SIG-M5 (cell line): ENCODE measurements around the gene FOXF2.

ENCODE experiments used
- DNase-seq: peaks from one replicate; lab custom pipeline; 2025; lab: John Stamatoyannopoulos, UW

The FOXF2 gene

DNA sequence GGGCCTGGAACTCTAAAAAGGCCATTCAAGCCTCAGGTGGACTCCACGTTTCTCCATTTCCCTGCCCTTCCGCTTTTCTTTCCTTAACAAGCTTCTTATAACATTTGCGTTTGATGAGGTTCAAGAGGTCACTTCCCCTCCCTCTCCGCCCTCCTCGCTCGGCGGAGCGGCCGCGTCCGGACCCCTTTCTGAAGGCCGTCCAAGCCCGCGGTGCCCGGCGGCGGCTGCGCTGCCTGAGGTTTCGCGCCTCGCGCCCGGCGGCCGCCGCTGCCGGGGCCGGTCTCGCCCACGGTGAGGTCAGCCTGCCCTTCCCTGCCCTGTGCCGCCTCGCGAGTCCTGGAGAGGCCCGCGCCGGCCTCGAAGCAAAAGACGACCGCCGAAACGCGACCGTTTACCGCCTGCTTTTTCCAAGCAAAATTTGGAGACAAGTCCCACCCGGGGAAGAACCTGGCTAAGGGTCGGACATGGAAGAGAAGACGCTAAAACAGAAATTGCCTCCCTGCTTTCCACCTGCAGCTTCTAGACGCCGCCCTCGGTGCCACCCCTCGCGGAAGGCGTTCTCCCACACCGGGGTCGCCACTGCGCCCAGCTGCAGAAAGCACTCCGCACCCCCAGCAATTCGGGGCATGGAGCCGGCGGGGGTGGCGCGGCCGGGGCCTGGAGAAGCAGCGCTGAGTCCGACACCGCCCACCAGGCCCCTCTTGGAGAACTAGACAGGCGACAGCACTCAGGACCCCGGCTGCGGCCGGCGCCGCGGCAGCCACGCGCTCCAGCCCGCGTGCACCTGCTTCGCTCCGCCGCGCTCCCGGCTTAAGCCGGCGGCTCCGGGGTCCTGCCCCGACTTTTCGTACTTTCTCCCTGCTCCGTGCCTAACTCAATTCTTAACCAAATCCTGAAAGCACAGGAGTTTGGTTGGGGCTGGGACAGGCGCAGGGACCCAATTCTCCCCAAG is 11.0 kb upstream of the FOXF2 start:
- no peak for DNase-seq

DNA sequence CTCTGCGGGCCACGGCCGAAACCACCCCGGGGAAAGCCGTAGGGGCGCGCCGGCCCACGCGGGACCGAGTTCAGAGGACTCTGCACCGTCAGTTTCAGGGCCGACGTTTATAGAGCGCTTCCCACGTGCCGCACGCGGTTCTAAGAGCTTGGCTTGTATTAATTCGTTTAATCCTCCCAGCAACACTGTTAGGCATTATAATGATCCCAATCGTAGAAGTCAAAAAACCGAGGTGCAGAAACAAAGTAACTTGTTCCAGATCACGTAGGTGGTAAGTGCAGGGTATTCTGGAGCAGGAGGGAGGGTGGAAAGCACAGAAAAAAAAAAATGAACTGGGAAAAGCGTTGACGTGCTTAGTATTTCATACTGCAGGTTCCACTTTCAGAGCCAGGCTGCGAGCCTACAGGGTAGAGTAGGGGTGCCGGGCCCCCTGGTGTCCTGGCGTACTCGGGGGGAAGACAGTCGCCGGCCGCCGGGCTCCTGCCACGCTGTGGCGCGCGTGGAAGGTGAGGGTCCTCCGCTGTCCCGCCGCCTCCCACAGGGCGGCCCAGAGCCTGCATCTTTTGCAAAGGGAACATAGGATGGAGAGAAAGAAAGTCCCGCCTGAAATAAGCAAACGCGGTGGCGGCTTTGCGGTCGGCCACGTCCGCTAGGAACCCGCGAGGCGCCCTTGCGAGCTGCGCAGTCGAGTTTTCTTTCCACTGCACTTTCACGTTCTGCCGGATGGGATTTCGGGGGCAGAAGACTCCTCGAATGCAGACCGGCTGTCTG is 10.2 kb upstream of the FOXF2 start:
- DNase-seq, result no peak

DNA sequence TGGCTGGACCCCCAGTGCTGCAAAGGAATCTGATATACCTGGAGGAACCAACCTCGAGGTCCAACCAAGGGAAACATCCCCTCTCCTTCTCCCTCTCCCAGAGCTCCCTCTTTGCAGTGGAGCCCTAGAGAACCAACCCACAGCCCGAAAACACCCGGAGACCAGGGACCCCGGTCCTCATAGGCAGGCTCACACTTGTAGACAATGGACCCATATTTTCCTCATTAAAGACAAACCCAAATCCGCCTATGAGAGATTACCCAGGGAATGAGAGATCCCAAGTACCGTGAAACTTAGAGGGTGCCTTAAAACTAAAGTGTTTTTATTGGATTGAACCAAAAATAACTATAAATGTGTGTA is 9.6 kb upstream of the FOXF2 start:
- DNase-seq, result no peak

DNA sequence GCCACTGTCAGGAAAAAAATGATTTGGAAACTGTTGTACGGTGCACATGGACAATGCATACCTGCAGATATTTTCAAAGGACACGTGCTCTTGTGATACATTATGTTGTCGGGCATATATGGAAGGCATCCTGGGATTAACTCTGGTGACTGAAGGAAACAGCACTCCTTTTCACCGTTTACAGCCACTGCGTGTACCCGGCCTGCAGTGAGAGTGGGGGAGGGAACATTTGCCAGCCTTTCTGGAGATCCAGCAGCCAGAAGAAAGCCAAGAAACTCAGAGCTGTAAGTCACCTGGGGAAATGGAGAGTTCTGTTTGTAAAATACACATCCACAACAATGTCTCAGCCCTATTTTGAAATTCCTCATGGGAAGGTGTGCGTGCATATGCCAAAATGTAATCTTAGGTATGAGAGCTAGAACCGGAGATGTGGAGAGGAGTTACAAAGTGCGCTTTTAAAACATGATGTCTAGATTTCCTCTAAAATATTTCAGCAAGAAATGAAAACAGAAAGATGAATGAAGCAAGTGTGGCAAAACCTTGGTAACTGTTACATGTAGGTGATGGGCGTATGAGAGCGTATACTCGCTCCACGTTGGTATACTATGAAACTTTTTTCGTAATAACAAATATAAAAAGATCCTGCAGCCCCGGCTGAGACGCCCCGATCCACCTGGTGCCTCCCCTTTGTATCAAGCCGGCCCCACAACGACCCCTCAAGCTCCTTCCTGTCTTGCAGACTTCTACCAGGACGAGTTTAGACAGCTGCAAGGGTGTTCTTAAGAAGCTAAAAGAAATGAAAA is 8.6 kb upstream of the FOXF2 start:
- no peak for DNase-seq

DNA sequence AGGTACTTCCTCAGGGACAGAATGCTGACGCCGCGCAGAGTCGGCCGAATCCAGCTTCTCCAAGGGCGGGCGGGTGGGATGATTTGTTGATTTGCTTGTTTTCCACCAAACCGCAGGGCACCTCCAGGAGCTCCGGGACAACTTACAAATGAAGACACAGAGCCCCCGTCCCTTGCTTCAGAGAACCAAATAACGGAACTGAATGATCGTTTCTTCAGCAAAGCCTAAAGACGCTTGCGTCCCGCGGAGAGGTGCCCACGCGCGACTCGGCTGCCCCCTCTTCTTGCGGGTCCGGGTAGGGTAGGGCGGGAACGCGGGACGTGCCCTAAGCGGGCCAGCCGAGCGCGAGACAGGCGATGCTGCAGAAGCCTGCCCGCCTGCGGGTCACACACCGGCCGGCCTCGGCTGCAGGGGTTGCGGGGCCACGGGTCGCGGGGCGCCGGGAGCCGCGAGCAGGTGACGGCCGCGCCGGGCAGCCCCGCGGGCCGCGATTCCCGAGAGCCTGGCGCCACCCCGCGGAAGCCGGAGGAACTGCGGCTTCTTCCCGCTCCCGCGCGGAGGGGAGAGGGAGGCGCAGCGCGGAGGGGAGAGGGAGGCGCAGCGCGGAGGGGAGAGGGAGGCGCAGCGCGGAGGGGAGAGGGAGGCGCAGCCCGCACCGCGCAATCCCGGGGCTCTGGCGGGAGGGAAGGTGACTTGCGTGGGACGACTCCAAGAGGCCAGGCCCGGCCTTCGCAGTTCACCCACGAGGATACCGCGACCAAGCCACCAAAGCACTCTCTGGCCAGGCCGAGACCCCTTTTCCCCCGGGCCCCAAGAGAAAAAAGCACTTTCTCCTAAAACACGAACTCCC is 7.7 kb upstream of the FOXF2 start:
- DNase-seq, result no peak

DNA sequence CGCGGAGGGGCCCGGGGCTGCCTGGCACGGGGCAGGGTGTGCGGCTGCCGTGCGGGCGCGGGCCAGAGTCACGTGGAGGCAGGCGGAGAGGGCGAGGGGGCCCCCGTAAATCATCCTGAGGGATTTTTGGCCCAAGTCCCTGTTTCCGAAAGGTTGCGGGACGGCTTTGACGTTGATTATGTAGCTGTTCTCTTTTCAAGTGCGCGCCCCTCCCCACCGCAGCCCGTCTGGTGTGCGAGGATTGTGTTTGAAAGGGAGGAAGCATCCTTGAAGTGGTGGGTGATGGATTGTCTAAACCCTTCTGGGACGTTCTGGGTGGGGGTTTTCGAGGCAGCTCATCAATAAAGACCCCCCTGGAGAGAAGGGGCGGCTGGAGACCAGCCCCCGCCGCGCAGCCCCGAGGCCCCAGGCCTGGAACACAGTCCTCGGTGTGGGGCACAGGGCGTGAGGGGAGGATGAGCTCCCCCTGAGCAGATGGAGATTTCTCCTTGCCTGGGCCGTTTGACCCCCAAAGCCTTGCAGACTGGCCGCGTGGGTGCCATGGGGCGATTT is 7.0 kb upstream of the FOXF2 start:
- DNase-seq, result no peak

DNA sequence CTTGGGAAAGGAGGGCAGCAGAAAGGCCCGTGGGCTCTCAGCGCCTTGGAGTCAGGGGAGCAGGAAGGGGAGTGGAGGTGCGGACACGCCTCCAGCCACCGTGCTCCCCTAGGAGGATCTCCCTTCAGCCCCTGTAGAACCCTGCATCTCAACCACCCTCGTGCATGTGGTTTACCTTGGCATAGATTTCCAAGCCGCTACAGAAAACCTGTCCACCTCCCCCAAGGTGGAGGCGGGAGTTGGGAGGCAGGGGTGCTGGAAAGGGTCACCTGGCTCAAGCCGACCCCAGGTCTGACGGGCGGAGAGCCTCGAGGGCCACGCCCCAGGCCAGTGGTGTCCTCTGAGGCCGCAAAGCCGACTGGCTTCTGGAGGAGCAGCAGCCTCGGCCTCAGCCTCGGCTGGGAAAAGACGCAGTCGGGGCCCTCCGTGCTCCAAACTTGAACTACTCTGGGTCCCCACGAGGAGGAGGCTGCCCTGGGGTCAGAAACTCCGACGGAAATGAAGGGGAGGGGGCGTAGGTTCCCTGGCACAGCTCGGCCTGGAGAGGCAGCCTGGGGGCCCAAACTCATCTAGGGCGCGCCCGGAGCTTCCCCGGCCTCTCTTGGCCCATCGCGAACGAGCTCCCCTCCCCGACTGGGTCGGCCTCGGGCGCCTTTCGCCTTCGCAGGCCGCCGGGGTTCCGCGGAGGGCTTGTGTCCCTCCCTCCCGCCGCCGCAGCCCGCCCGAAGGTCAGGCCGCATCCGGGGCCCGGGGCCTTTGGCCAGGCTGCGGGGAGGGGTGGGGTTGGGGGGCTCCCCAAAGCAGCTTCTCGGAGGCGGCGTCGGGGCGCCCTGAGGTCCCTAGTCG is 6.3 kb upstream of the FOXF2 start:
- DNase-seq, result no peak

DNA sequence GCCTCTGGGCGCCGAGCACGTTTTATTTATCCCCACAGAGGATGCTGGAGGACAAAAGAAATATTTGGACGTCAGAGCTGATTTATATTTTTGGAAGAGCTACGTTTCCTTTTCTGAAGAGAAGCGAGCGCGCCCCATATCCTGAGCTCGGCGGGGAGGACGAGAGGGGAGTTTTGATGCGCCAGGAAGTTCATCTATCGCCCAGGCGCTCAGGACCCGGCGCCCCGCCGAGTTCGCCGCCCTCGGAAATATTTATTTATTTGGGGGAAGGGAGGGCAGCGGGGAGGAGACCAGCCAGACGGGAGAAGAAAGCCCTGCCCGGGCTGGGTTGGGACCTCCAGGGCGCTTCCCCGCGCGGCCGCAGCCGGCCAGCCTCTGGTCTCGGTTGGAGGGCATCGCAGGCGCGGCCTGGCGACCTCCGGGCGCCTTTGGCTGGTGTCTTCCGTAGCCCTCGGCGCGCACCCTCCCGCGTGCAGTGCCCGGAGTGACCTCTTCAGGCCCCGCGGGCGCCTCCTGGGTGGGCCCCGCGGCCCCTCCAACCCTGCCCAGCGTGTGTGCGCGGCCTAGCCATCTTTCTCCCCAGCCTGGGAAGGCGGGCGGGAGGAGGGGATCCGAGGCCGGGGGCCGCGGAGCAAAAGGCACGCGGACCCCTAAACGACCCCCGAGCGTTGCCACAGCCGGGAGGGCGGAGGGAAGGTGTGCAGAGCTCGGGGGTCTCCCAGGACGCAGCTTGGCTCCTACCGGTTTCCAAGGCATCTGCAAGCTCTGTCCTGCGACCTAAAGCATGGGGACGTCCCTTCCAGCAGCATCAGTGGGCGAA is 5.4 kb upstream of the FOXF2 start:
- DNase-seq, result no peak

DNA sequence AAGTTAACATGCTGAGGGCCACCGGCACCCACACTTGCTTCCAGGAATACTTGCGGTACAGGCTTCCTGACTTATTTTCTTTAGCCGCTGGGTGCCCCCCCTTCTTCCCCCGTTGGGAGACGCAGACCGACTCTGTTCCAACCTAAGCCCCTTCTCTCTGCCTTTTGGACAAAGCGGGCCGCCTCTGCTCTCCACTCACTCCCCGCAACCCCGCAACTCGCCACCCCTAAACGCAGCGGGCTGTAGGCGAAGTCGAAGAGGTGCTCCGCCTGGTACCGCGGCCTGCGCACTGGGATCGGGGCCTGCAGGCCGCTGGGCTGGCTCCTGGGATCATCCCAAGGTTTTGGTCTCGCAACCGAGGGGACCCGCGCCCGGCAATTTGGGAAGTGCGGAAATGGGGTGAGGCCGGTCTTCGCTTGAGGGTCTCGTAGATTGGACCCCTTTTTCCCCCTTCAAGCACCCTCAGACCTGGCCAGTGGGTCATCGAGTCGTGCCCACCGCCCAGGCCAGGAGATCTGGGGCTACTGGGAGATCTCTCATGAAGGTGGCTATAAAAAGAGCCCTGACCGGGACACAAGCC is 4.7 kb upstream of the FOXF2 start:
- DNase-seq, result no peak

DNA sequence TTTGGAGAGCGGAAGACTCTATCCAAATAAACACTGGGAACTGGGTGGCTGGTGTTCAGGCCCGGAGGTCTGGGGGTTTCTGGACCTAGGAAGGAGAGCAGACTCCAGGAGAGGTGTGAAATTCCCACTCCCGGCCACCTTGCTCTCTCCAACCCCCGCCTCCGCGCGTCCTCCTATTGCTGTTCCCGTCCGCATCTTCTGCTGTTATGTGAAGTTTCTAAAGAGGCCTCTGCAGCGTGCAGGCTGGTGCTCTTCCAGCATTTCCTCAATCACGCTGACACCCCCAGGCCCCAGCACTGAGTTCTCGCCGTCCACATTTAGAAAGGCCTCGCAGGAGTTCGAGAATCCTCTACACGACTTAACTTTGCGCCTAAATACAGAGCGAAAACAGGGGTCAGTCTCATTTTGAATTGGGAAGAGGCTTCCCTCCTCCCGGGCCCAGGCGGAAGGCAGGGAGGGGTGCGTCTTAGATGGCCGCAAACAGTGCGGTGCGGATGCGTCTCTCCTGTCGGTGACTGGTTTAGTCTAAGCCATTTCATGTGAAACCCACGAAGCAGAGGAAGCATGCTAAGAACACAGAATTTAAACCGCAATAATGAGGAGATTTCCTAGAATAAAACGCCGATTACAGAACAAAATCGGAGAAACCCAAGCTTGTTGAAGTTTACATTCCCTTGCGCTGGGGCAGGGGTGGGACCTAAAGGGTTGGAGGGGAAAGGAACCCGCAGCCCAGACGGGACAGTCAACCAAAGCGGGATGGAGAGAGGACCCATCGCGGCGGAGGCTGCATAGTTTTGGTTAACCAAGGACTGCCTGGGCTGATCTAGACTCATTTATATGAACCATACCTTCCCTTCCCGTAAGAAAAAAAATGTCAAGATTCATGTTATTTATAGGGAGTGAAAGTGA is 4.0 kb upstream of the FOXF2 start:
- DNase-seq, result no peak

DNA sequence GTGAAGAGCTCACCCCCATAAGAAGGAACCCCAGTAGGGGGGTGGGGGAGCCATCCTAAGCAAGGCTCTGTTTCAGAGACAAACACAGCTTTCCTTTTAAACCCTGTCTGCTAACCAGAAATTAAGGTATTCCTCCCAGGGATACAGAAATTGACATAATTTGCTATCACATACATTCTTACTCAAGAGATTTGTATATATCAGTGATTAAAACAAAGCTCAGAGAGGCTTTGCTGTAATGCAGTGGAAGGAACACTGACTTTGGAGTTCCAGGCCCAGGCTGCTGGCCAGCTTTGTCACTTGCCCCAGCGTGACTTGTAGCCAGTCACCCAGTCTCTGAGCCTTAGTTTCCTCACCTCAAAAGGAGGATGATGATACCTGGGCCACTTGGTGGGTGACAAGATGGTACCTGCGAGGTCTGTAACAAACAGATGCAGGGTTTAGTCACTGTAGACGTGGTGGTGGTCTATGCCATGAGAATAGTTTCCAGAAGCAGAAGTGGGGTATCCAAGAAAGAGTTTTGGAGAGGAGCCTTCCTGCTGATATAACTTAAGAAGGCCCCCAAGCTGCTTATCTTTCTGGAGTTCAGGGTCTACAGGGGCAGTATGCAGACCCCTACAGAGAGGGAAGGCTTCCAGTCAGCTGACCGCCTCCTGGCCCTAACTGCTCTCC is 3.2 kb upstream of the FOXF2 start:
- no peak for DNase-seq

DNA sequence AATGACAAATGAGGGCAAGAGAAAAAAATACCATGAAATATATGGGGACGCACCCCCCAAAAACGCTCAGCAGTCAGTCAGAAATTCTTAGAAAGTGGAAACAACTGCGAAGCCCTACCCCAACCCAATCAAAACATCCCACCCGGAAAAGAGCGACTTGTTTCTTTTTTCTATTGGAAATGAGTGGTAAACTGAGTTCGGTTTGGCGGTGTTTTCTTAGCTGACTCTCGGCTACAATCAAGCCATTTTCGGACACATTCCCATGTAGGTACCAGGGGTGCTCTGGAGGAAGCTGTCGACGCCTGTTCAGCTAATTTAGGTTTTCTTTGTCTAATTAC is 1.9 kb upstream of the FOXF2 start:
- no peak for DNase-seq

DNA sequence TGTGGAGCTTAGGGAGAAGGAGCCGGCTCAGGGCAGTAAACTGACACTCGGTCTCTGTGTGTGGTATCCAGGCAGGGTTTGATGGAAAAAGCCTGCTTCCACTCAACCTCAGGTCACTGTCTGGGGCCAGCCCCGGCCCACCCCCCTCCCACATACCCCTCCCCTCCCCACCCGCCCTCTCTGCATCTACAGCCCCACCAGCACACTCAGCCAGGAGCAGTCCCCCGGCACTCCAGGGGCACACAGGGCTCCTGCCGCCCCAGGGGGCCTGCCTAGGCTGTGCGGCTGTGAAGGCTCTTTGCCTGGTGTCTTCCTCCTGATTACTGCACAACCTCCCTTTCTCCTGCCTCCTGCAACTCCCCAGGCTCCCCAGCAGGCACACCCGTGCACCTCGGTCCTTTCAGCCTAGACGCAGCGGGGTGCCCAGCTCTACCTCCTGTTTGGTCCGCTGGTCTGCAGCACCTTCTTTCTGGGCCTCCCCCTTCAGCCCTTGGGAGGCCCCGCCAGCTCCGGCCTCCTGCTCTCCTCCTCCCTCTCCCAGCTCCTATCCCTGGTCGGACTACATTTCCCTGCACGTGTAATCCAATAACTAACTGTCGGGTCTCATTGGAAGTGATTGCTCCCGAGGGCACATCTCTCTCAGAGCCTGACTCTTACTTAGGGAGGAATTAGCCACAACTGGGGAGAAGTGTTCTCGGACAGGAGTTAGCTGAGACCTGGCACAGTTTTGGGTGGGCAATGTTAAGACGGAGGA is 1.3 kb upstream of the FOXF2 start:
- DNase-seq, result no peak

DNA sequence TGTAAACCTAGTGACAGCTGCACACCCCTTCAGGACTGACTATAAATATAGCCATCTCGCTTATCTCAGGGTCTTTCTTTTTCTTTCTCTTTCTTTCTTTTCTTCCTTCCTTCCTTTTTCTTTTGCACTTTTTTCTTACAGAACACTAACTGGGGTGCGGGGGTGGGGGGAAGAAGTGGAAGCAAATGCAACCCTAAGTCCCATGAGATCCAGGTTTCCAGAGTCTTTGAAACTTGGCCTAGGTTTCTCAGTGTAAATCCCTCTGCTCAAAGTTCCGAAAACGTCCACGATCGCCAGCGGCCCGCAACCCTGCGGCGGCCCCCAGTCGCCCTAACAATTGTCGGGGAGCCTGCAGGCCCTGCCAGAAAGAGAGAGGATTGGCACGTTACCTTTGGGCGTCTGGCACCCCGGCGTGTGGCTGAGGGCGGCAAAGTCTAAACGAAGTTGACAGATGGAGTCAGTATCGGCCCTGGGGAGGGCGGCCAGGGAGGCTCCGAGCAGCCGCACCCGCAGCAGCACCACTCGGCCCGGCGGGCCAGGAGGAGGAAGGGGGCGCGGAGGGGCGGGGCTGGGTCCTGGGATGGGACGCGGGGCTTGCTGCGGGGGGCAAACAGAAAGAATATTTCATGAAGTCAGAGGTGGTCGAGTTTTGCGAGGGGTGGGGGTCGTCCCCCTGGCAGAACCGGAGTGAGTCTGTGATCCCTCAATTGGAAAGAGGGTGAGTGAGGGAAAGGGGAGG is 577 bp upstream of the FOXF2 start:
- DNase-seq, result no peak

DNA sequence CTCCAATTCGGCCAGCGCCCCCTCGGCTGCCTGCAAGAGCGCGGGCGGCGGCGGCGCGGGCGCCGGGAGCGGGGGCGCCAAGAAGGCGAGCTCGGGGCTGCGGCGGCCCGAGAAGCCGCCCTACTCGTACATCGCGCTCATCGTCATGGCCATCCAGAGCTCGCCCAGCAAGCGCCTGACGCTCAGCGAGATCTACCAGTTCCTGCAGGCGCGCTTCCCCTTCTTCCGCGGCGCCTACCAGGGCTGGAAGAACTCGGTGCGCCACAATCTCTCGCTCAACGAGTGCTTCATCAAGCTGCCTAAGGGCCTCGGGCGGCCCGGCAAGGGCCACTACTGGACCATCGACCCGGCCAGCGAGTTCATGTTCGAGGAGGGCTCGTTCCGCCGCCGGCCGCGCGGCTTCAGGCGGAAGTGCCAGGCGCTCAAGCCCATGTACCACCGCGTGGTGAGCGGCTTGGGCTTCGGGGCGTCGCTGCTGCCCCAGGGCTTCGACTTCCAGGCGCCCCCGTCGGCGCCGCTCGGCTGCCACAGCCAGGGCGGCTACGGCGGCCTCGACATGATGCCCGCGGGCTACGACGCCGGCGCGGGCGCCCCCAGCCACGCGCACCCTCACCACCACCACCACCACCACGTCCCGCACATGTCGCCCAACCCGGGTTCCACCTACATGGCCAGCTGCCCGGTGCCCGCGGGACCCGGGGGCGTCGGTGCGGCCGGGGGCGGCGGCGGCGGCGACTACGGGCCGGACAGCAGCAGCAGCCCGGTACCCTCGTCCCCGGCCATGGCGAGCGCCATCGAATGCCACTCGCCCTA is 963 bp downstream of the FOXF2 start:
- DNase-seq, result no peak
